Stomach (tissue), 9 donors: ENCODE data around the gene SHISA5. TPM values are rescaled to one million over a fixed set of nuclear protein-coding genes. Genes with fewer than 3 reads are reported as not detected.

Experiments
- DNase-seq, 2 donors: peaks; one replicate each; pipeline versions ENCODE4 v3.0.0 to v3.0.0-alpha.2; 2013 to 2019
- H3K27ac ChIP-seq, 5 donors: fragments of 200-600 bp in 4 of 5; sonication (generic) in 4 of 5; one replicate each; pipeline ENCODE4 v1.5.1; 2013 to 2019; ENCODE audit warnings: mild to moderate bottlenecking in 1 of 5, moderate library complexity in 1 of 5
- H3K27me3 ChIP-seq, 3 donors: fragments of 200-600 bp; sonication (generic); one replicate each; pipeline ENCODE4 v1.5.1; 2017 to 2019; ENCODE audit warnings: mixed run types in 1 of 3
- H3K36me3 ChIP-seq, 4 donors: fragments of 200-600 bp; sonication (generic); 1 replicate in 3 of 4; 2 replicates in 1 of 4; pipeline ENCODE4 v1.5.1; 2016 to 2019
- H3K4me1 ChIP-seq, 4 donors: fragments of 200-600 bp; sonication (generic); one replicate each; pipeline ENCODE4 v1.5.1; 2016 to 2019
- H3K4me3 ChIP-seq, 4 donors: fragments of 200-600 bp; sonication (generic) in 3 of 4; one replicate each; pipeline ENCODE4 v1.5.1; 2016 to 2019; ENCODE audit warnings: mild to moderate bottlenecking in 1 of 4
- H3K9me3 ChIP-seq, 4 donors: fragments of 200-600 bp; sonication (generic); one replicate each; pipeline ENCODE4 v1.5.1; 2016 to 2019
- EP300 ChIP-seq: sonication (generic); formaldehyde crosslinking; IDR thresholded peaks from one replicate; pipeline ENCODE4 v1.6.1; 2017; ENCODE audit warnings: antibody characterized with exemption
- POLR2A ChIP-seq, 4 donors: fragments of 450-650 bp; IDR thresholded peaks; one replicate each; pipeline ENCODE4 v1.6.1; 2016; ENCODE audit warnings: antibody characterized with exemption in 4 of 4, control low read depth in 2 of 4, mild to moderate bottlenecking in 1 of 4, moderate library complexity in 1 of 4
- POLR2AphosphoS5 ChIP-seq, 3 donors: sonication (generic); formaldehyde crosslinking; IDR thresholded peaks; one replicate each; pipeline ENCODE4 v1.6.1; 2016; ENCODE audit warnings: antibody characterized with exemption in 3 of 3
- WGBS, 5 donors: extraction: QIAGEN DNeasy Blood & Tissue Kit in 3 of 5; methylation state at CpG; one replicate each; pipeline versions ENCODE4 v1.1.5 to v1.1.7; 2013 to 2018; 5-methylcytosine and 5-hydroxymethylcytosine counted together
- intact Hi-C: fragments of 100-400 bp; cut with DNase I; formaldehyde crosslinking; loops from one replicate; pipeline ENCODE4 v1.15.1; 2023; ENCODE audit warnings: low total_unique reads
- polyA plus RNA-seq, 3 donors: library from polyadenylated mRNA; stranded (reverse); fragments of 200-250 nt; gene quantifications; one replicate each; pipeline ENCODE4 v1.2.3, GENCODE V29; 2013
- total RNA-seq, 5 donors: library from RNA; depleted of rRNA; stranded (reverse); fragments of >200 nt; gene quantifications; one replicate each; pipeline versions ENCODE4 v1.1.0 to v1.2.3, GENCODE V29; 2014 to 2016
- TF ChIP-seq, protein P1 (sequence below), 7 experiments: fragments of 450-650 bp in 4 of 7; fragments of 200-600 bp in 3 of 7; sonication (generic) in 3 of 7; IDR thresholded peaks; one replicate each; pipeline ENCODE4 v1.5.1; 2016 to 2019; ENCODE audit warnings: antibody characterized with exemption in 7 of 7, control low read depth in 2 of 7, mild to moderate bottlenecking in 1 of 7
- donor health status: healthy with polysubstance abuse.
- donor health status: Bipolar disorder and iron deficiency.
- donor health status: healthy.

Gene SHISA5
- total and polyA plus RNA-seq, 8 donors, result 43.4 to 182 (median 58.1) TPM

DNA sequence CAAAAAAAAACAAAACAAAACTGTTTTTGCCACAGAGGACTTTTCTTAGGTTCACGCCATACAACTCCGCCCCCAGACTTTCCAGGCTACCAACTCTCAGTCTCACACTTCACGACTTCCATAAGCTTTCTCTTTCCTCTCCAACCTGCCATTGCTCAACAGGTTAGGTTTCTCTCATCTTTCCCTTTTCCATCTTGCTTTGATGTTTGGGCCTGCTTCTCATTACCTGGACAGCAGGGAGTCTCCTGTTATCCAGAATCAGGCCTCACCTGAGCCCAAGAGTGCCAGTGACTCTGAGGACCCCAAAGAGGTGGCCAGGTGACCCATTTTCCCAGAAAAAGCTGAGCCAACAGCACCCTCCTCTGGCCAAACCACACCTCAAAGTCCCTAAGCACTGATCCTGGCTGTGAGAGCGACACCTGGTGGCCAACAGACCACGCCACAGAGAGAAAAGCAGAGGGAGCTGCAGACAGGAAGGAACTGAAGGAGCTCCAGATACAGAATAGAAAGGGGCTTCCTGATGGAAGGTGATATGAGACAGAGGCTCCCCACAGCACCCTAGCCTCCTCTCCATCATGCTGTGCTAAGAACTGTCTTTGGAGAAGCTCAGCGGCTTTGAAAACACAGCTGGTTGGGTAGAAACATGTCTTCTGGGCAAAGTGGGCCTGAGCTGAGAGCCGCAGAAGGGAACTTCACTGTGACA, 68.0 kb downstream of the SHISA5 start:
- intact Hi-C loops, result loop anchor here (2.0 kb wide), 1 partner anchor 35 kb away; no protein-coding TSS in a partner anchor
- H3K36me3 ChIP-seq, result peaks cover 8 to 22% (median 18%) of the 10 kb centered on the region in 4 donors
- no peak overlapping the region for H3K4me3 ChIP-seq
- 33 to 46% (median 41%) methylated on average over 6 to 7 of the region's 7 CpGs for WGBS, 5 donors
- peak overlapping the region in 4 of 5 donors; percentile 59 to 96 (median 62) for H3K27ac ChIP-seq
- no peaks in the 10 kb centered on the region for H3K9me3 ChIP-seq
- DNase-seq, result peak; percentile 91 to 96
- no peaks in the 10 kb centered on the region for H3K27me3 ChIP-seq
- H3K4me1 ChIP-seq, result peaks cover 23 to 54% (median 28%) of the 10 kb centered on the region in 4 donors
- TF ChIP-seq EP300, result no peak
- TF ChIP-seq, protein P1, sequence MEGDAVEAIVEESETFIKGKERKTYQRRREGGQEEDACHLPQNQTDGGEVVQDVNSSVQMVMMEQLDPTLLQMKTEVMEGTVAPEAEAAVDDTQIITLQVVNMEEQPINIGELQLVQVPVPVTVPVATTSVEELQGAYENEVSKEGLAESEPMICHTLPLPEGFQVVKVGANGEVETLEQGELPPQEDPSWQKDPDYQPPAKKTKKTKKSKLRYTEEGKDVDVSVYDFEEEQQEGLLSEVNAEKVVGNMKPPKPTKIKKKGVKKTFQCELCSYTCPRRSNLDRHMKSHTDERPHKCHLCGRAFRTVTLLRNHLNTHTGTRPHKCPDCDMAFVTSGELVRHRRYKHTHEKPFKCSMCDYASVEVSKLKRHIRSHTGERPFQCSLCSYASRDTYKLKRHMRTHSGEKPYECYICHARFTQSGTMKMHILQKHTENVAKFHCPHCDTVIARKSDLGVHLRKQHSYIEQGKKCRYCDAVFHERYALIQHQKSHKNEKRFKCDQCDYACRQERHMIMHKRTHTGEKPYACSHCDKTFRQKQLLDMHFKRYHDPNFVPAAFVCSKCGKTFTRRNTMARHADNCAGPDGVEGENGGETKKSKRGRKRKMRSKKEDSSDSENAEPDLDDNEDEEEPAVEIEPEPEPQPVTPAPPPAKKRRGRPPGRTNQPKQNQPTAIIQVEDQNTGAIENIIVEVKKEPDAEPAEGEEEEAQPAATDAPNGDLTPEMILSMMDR (IDR thresholded peaks at IDR 0.05), result peak in 6 of 7 experiments; percentile 88 to 100 (median 98)
- TF ChIP-seq POLR2AphosphoS5 (IDR thresholded peaks at IDR 0.05), result peak in 2 of 3 donors; percentile 47 to 77

DNA sequence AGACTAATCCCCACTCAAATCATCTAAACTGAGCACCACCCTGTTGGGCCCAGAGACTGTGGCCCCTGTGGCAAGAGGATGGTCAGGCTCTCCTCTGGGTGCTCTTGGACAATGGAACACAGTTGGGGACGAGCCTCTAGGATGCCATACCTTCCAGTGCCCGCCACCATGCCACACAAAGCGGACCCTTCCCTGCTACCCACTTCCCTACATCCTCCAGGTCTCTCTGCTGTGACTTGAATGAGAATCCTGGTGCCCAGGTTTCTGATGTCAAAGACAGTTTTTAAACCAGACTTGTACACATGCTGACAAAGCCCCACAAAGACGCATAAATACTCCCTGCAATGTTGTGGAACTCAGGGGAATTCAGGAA, 68.8 kb downstream of the SHISA5 start:
- DNase-seq, result peak in 1 of 2 donors; percentile 1
- TF ChIP-seq, protein P1 (IDR thresholded peaks at IDR 0.05), result no peak
- no peak for TF ChIP-seq POLR2A (IDR thresholded peaks at IDR 0.05)
- TF ChIP-seq POLR2AphosphoS5 (IDR thresholded peaks at IDR 0.05), result no peak
- TF ChIP-seq EP300, result no peak
- no peaks in the 10 kb centered on the region for H3K9me3 ChIP-seq
- H3K27me3 ChIP-seq, result no peaks in the 10 kb centered on the region
- intact Hi-C loops, result loop anchor here (2.0 kb wide), 1 partner anchor 34 kb away; no protein-coding TSS in a partner anchor
- peaks cover 28 to 60% (median 33%) of the 10 kb centered on the region in 4 donors for H3K4me1 ChIP-seq
- WGBS, 5 donors, result 85 to 95% (median 89%) methylated on average over 4 of the region's 4 CpGs
- H3K36me3 ChIP-seq, result peaks cover 8 to 22% (median 18%) of the 10 kb centered on the region in 4 donors
- no peak overlapping the region for H3K4me3 ChIP-seq
- H3K27ac ChIP-seq, result peak overlapping the region in 4 of 5 donors; percentile 59 to 96 (median 62)

DNA sequence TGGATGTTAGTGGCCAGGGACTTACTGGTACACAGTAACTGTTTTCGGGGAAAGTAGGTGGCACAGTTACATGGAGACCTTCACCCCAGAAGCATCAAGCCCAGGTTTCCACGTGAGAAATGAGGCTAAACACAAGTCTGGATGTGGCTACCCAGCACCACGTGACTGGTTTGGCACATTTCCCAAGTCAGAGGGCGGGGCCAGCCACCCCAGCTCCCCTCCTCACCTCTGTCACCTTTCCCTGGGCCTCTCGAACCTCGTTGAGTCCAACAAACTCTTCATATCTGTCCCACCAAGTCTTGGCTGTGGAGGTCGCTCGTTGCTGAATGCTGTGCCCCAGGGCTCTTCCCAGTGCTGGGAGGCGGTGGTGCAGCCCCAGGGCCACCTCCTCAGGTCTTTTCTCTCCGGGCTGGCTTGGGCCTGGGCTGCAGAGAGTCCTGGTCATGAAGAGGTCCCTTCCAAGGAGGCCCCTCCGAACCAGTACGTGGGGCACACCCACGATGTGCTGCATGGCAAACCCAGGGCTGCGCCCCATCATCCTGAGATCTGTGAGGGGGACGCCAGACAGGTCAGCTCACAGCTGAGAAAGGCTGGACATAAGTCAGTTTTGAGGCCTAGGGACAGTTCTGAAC, 69.3 kb downstream of the SHISA5 start:
- peak overlapping the region in 4 of 5 donors; percentile 59 to 96 (median 62) for H3K27ac ChIP-seq
- TF ChIP-seq, protein P1 (IDR thresholded peaks at IDR 0.05), result no peak
- no peak for TF ChIP-seq EP300
- no peak for TF ChIP-seq POLR2AphosphoS5 (IDR thresholded peaks at IDR 0.05)
- TF ChIP-seq POLR2A (IDR thresholded peaks at IDR 0.05), result no peak

DNA sequence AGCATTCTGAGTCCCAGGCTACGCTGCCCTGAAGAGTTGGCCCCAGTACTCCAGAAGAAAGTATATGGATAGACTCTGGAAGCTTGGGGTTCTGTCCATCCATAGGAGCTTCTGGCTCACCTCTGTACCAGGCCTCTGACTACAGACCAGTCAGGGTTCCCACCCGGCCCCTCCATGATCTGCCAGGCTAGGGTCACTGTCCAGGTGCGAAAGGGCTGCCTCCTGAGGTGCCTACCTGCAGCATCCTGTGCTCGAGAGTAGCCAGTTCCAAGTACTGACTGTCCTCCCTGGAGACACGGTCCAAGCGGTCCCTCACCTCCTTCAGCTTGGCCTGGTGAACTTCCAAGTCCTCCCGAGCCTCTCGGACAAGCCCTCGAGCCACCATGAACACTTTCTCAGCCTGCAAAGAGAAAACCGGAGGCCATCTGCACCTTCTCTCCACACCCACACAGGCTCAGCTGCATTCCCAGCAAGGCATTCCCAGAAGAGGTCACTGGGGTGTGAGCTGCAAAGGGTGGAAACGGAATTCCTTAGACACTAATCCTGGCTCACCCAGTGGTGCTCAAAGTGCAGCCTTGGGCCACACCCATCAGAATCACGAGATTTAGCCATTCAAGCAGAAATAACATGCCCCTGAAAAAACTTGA, 70.4 kb downstream of the SHISA5 start:
- WGBS, 5 donors, result 50 to 67% (median 62%) methylated on average over 11 to 12 of the region's 12 CpGs
- TF ChIP-seq POLR2AphosphoS5 (IDR thresholded peaks at IDR 0.05), result peak in 1 of 3 donors; percentile 40
- TF ChIP-seq, protein P1 (IDR thresholded peaks at IDR 0.05), result no peak
- peaks cover 0 to 2% (median 0%) of the 10 kb centered on the region in 3 donors for H3K27me3 ChIP-seq
- H3K9me3 ChIP-seq, result no peaks in the 10 kb centered on the region
- DNase-seq, result peak; percentile 32 to 85
- peaks cover 27 to 58% (median 31%) of the 10 kb centered on the region in 4 donors for H3K4me1 ChIP-seq
- intact Hi-C loops, result loop anchor here (2.0 kb wide), 1 partner anchor 33 kb away; no protein-coding TSS in a partner anchor
- peak overlapping the region in 4 of 5 donors; percentile 46 to 96 (median 62) for H3K27ac ChIP-seq
- no peak overlapping the region for H3K4me3 ChIP-seq
- peaks cover 8 to 22% (median 18%) of the 10 kb centered on the region in 4 donors for H3K36me3 ChIP-seq

More for the DNA sequence above, 69.3 kb downstream of the SHISA5 start:
- Histone ChIP-seq H3K9me3 (no peaks in the 10 kb centered on the region), H3K4me3 (no peak overlapping the region), H3K27me3 (no peaks in the 10 kb centered on the region), H3K36me3 (peaks cover 8 to 22% (median 18%) of the 10 kb centered on the region in 4 donors), H3K4me1 (peaks cover 32 to 64% (median 37%) of the 10 kb centered on the region in 4 donors)
- intact Hi-C loops, result loop anchor here (2.0 kb wide), 1 partner anchor 34 kb away; no protein-coding TSS in a partner anchor
- 56 to 69% (median 62%) methylated on average over 13 to 15 of the region's 15 CpGs for WGBS, 5 donors
- peak in 1 of 2 donors; percentile 41 for DNase-seq
